Uterus (tissue), 4 donors: ENCODE results near the gene SDK2. TPM values are rescaled to one million over a fixed set of nuclear protein-coding genes. Genes with fewer than 3 reads are reported as not detected.
A peak's percentile ranks its signal among the peaks of the same experiment; 100 is the strongest.

ENCODE experiments used
- DNase-seq, 2 donors: peaks; one replicate each; pipeline ENCODE4 v3.0.0-alpha.2; 2019 to 2020
- H3K27ac ChIP-seq, 2 donors: fragments of 200-600 bp; sonication (generic); 1 replicate in 1 of 2; 2 replicates in 1 of 2; pipeline ENCODE4 v1.5.1; 2016 to 2018
- H3K27me3 ChIP-seq, 2 donors: fragments of 200-600 bp; sonication (generic); one replicate each; pipeline ENCODE4 v1.5.1; 2018 to 2019; ENCODE audit warnings: control low read depth in 1 of 2
- H3K36me3 ChIP-seq, 2 donors: fragments of 200-600 bp; sonication (generic); one replicate each; pipeline ENCODE4 v1.5.1; 2019; ENCODE audit warnings: control low read depth in 1 of 2
- H3K4me1 ChIP-seq, 2 donors: fragments of 200-600 bp; sonication (generic); one replicate each; pipeline ENCODE4 v1.5.1; 2018 to 2019; ENCODE audit warnings: control low read depth in 1 of 2
- H3K4me3 ChIP-seq, 2 donors: fragments of 200-600 bp; sonication (generic); 1 replicate in 1 of 2; 2 replicates in 1 of 2; pipeline ENCODE4 v1.5.1; 2018 to 2019; ENCODE audit warnings: mild to moderate bottlenecking in 1 of 2
- H3K9me3 ChIP-seq, 2 donors: fragments of 200-600 bp; sonication (generic); one replicate each; pipeline ENCODE4 v1.5.1; 2019; ENCODE audit warnings: control low read depth in 1 of 2
- CTCF ChIP-seq, 4 experiments: fragments of 200-600 bp in 2 of 4; fragments of 450-650 bp in 2 of 4; sonication (generic) in 2 of 4; IDR thresholded peaks; one replicate each; pipeline ENCODE4 v1.5.1; 2016 to 2019; ENCODE audit warnings: antibody characterized with exemption in 4 of 4, mild to moderate bottlenecking in 2 of 4, moderate library complexity in 1 of 4
- POLR2A ChIP-seq, 2 donors: fragments of 450-650 bp; IDR thresholded peaks; one replicate each; pipeline ENCODE4 v1.6.1; 2016; ENCODE audit warnings: antibody characterized with exemption in 2 of 2, mild to moderate bottlenecking in 1 of 2, moderate library complexity in 1 of 2
- intact Hi-C: fragments of 100-400 bp; cut with DNase I; formaldehyde crosslinking; loops from one replicate; pipeline ENCODE4 v1.15.1; 2023; ENCODE audit warnings: low total_unique reads
- total RNA-seq, 4 donors: library from RNA; depleted of rRNA in 3 of 4; stranded (reverse); fragments of >200 nt in 3 of 4; gene quantifications; one replicate each; pipeline versions ENCODE4 v1.1.0 to v1.2.4, GENCODE V29; 2014 to 2023
- donor health status: DM: yes; HTN: yes; CAD: no.

SDK2 gene
- total RNA-seq, 4 donors from 2014 or later, result 1.1 to 5.0 TPM; not detected in 2

- no peak overlapping the region for H3K4me3 ChIP-seq
- no peaks in the 10 kb centered on the region for H3K36me3 ChIP-seq
- H3K27me3 ChIP-seq, result no peaks in the 10 kb centered on the region
- no peak for TF ChIP-seq CTCF (IDR thresholded peaks at IDR 0.05)
- TF ChIP-seq POLR2A (IDR thresholded peaks at IDR 0.05), result no peak
- H3K4me1 ChIP-seq, result no peaks in the 10 kb centered on the region
- H3K27ac ChIP-seq, result no peak overlapping the region
- no peak for DNase-seq
- H3K9me3 ChIP-seq, result no peaks in the 10 kb centered on the region
- intact Hi-C loops, result no loop called here
Measured at GRCh38 chr17:73331060-73331459, 313.2 kb downstream of the SDK2 start.

DNA sequence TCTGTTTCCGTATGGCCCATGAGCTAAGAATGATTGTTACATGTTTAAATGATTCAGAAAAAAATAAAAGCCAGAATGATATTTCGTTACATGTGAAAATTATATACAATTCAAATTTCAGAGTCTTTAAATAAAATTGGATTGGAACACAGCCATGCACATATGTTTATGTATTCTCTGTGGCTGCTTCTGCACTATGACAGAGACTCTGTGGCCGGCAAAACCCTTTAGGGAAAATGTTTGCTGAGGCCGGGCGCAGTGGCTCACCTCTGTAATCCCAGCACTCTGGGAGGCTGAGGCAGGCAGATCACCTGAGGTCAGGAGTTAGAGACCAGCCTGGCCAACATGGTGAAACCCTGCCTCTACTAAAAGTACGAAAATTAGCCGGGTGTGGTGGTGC is 316.6 kb downstream of the SDK2 start:
- intact Hi-C loops, result no loop called here

DNA sequence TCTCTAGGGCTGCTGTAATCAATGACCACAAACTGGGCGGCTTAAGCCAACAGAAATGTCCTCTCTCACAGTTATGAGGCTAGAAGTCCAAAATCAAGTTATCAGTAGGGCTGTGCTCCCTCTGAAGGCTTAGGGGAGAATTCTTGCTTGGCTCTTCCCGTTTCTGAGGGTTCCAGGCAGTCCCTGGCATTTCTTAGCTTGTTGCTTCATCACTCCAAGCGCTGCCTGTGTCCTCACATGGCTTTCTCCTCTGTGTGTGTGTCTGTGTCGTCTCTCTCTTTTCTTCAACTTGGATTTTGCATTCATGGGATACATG is 318.8 kb downstream of the SDK2 start:
- intact Hi-C loops, result no loop called here
- Histone ChIP-seq H3K4me1 (no peaks in the 10 kb centered on the region), H3K4me3 (no peak overlapping the region), H3K36me3 (no peaks in the 10 kb centered on the region), H3K27me3 (no peaks in the 10 kb centered on the region), H3K27ac (peak overlapping the region; percentile 7 to 49), H3K9me3 (no peaks in the 10 kb centered on the region)
- peak; percentile 65 to 70 for DNase-seq
- TF ChIP-seq POLR2A (IDR thresholded peaks at IDR 0.05), result no peak
- peak in 3 of 4 experiments; percentile 5 to 49 (median 26) for TF ChIP-seq CTCF (IDR thresholded peaks at IDR 0.05)

More for the DNA sequence above, 316.6 kb downstream of the SDK2 start:
- Histone ChIP-seq H3K36me3 (no peaks in the 10 kb centered on the region), H3K9me3 (no peaks in the 10 kb centered on the region), H3K4me3 (no peak overlapping the region), H3K4me1 (no peaks in the 10 kb centered on the region), H3K27me3 (no peaks in the 10 kb centered on the region), H3K27ac (no peak overlapping the region)
- no peak for TF ChIP-seq CTCF (IDR thresholded peaks at IDR 0.05)
- TF ChIP-seq POLR2A (IDR thresholded peaks at IDR 0.05), result no peak
- DNase-seq, result no peak

DNA sequence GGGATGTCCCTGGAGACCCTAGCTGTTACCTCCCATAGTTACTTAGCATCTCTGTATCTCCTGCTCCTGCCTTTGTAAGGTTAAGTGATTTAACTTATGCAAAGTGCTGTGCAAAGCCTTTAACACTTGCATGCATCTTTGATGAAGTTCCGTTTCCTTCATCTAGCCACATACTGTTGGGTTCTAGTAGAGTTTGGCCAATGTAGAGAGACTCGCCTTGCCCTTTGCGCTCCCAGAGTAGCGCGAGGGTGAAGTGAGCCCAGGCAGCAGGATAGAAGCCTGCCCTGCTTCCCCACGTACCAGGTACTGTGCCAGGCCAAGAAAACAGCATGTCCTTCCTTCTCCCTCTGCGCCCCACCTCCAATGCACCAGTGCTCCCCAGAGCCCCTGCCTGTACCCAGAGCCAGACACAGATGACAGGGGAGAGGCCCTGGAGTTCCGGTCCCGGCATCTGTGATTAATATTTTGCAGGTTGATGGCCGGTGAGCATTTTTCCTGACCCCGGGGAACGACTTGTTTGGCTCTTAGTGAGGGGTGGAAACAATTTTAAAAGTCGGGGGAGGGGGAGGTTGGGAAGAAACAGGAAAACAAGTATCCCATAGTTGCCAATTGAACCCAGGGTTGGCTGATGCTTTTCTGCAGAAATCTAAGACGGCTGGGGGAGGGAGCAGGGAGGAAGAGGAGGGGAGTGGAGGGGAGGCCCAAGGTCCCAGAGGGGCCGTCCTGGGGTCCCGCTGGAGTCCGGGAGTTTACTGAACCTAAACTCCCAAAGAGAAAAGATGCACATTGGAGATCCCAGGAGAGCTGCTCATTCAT is 319.3 kb downstream of the SDK2 start:
- H3K4me1 ChIP-seq, result no peaks in the 10 kb centered on the region
- no peak for DNase-seq
- H3K36me3 ChIP-seq, result no peaks in the 10 kb centered on the region
- no peak overlapping the region for H3K4me3 ChIP-seq
- H3K9me3 ChIP-seq, result no peaks in the 10 kb centered on the region
- TF ChIP-seq CTCF (IDR thresholded peaks at IDR 0.05) (no peak), POLR2A (IDR thresholded peaks at IDR 0.05) (no peak)
- intact Hi-C loops, result no loop called here
- H3K27ac ChIP-seq, result peak overlapping the region; percentile 7 to 49
- H3K27me3 ChIP-seq, result no peaks in the 10 kb centered on the region

DNA sequence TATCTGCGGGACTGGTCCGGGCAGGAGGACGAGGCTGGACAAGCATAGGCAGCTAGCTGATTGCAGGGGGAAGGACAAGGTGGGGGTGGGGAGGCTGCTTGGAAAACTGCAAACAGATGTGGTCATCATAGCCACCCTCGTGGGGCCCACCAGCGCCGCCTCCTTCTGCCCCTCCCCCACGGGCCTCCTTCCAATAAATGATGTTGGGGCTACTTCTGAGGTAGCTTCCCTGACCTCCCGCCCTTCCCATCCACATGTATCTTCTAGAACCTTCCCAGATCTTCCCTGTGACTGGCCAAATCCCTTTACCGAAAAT is 320.1 kb downstream of the SDK2 start:
- Histone ChIP-seq H3K9me3 (no peaks in the 10 kb centered on the region), H3K4me3 (no peak overlapping the region), H3K27me3 (no peaks in the 10 kb centered on the region), H3K4me1 (no peaks in the 10 kb centered on the region), H3K36me3 (no peaks in the 10 kb centered on the region), H3K27ac (peak overlapping the region in 1 of 2 donors; percentile 49)
- TF ChIP-seq CTCF (IDR thresholded peaks at IDR 0.05), result no peak
- TF ChIP-seq POLR2A (IDR thresholded peaks at IDR 0.05), result no peak
- intact Hi-C loops, result no loop called here
- DNase-seq, result peak; percentile 69 to 76
